Colonic mucosa (tissue), 4 donors: ENCODE measurements around the gene RIMBP2. TPM values are rescaled to one million over a fixed set of nuclear protein-coding genes. Genes with fewer than 3 reads are reported as not detected.

Experiments
- DNase-seq: peaks from one replicate; pipeline ENCODE4 v3.0.0-alpha.2; 2020
- H3K27ac ChIP-seq: fragments of 200-600 bp; one replicate; pipeline ENCODE4 v1.8.0; 2021
- H3K27me3 ChIP-seq: fragments of 200-600 bp; one replicate; pipeline ENCODE4 v1.8.0; 2021
- H3K36me3 ChIP-seq: fragments of 200-600 bp; one replicate; pipeline ENCODE4 v1.8.0; 2021
- H3K4me1 ChIP-seq: fragments of 200-600 bp; one replicate; pipeline ENCODE4 v1.8.0; 2021; ENCODE audit warnings: mild to moderate bottlenecking
- H3K4me3 ChIP-seq: fragments of 200-600 bp; one replicate; pipeline ENCODE4 v1.8.0; 2021
- H3K9ac ChIP-seq, 2 donors: one replicate each; pipeline ENCODE4 v1.7.0; 2013; ENCODE audit warnings: control low read depth in 2 of 2, low read depth in 2 of 2, low read length in 2 of 2
- H3K9me3 ChIP-seq: fragments of 200-600 bp; one replicate; pipeline ENCODE4 v1.8.0; 2021
- CTCF ChIP-seq: fragments of 200-600 bp; IDR thresholded peaks from one replicate; pipeline ENCODE4 v1.8.0; 2022; ENCODE audit warnings: antibody characterized with exemption, mild to moderate bottlenecking
- intact Hi-C: fragments of 100-400 bp; cut with DNase I; formaldehyde crosslinking; loops from one replicate; pipeline ENCODE4 v1.14.1; 2022
- total RNA-seq, 2 donors: library from RNA; stranded (reverse); fragmentation: NEBNext Ultra II Directional in 1 of 2; extraction: Animal tissue kit (Norgen Biotek cat#: 25700) in 1 of 2; gene quantifications; one replicate each; pipeline ENCODE4 v1.2.1, GENCODE V29; 2021
- donor health status: healthy.
- donor health status: DM: no; HTN: no; CAD: no.
- donor health status: DM: no; HTN: no; CAD: no.

The RIMBP2 gene
- total RNA-seq, 2 donors from 2014 or later: 4.8 to 5.6 TPM

- no peak overlapping the region for H3K27ac ChIP-seq
- DNase-seq: no peak
- no peaks in the 10 kb centered on the region for H3K36me3 ChIP-seq
- no peak overlapping the region for H3K9ac ChIP-seq
- intact Hi-C loops: no loop called here
- H3K9me3 ChIP-seq: no peaks in the 10 kb centered on the region
- no peaks in the 10 kb centered on the region for H3K4me1 ChIP-seq
- no peak overlapping the region for H3K4me3 ChIP-seq
- TF ChIP-seq CTCF: no peak
- no peaks in the 10 kb centered on the region for H3K27me3 ChIP-seq
Measured at GRCh38 chr12:130449291-130449690, 266.8 kb downstream of the RIMBP2 start.

- no peak for TF ChIP-seq CTCF
- intact Hi-C loops: no loop called here
- H3K36me3 ChIP-seq: no peaks in the 10 kb centered on the region
- no peak for DNase-seq
- no peak overlapping the region for H3K27ac ChIP-seq
- no peaks in the 10 kb centered on the region for H3K27me3 ChIP-seq
- H3K9me3 ChIP-seq: no peaks in the 10 kb centered on the region
- no peak overlapping the region for H3K4me3 ChIP-seq
- no peaks in the 10 kb centered on the region for H3K4me1 ChIP-seq
- no peak overlapping the region for H3K9ac ChIP-seq
Measured at GRCh38 chr12:130448044-130448821, 267.9 kb downstream of the RIMBP2 start.

- Histone ChIP-seq H3K4me3 (no peak overlapping the region), H3K9ac (no peak overlapping the region), H3K27me3 (no peaks in the 10 kb centered on the region), H3K27ac (no peak overlapping the region), H3K4me1 (no peaks in the 10 kb centered on the region), H3K9me3 (no peaks in the 10 kb centered on the region), H3K36me3 (no peaks in the 10 kb centered on the region)
- intact Hi-C loops: no loop called here
- no peak for TF ChIP-seq CTCF
- no peak for DNase-seq
Measured at GRCh38 chr12:130447655-130447965, 268.5 kb downstream of the RIMBP2 start.

GRCh38 chr12:130446846-130447654 lies 269.0 kb downstream of the RIMBP2 start:
- intact Hi-C loops: no loop called here
- H3K36me3 ChIP-seq: no peaks in the 10 kb centered on the region
- H3K9ac ChIP-seq: no peak overlapping the region
- no peaks in the 10 kb centered on the region for H3K4me1 ChIP-seq
- no peak overlapping the region for H3K4me3 ChIP-seq
- no peaks in the 10 kb centered on the region for H3K9me3 ChIP-seq
- DNase-seq: no peak
- no peak overlapping the region for H3K27ac ChIP-seq
- TF ChIP-seq CTCF: no peak
- H3K27me3 ChIP-seq: no peaks in the 10 kb centered on the region

GRCh38 chr12:130444986-130445385 lies 271.1 kb downstream of the RIMBP2 start:
- Histone ChIP-seq H3K9ac (no peak overlapping the region), H3K27ac (no peak overlapping the region), H3K36me3 (no peaks in the 10 kb centered on the region), H3K27me3 (no peaks in the 10 kb centered on the region), H3K9me3 (no peaks in the 10 kb centered on the region), H3K4me3 (no peak overlapping the region), H3K4me1 (no peaks in the 10 kb centered on the region)
- no peak for DNase-seq
- no peak for TF ChIP-seq CTCF
- intact Hi-C loops: no loop called here
